Endothelial cell of umbilical vein (primary cell): ENCODE measurements around the gene TXNDC8. TPM values are rescaled to one million over a fixed set of nuclear protein-coding genes. Genes with fewer than 3 reads are reported as not detected.
A peak's percentile ranks its signal among the peaks of the same experiment; 100 is the strongest.

Experiments
- BruUV-seq: library from RNA; stranded (reverse); fragments of 400-500 nt; replicated peaks from 2 replicates; lab custom pipeline; 2021; lab: Mats Ljungman, UMichigan
- CTCF ChIA-PET: fragments of 300-600, 350-600 bp; sonication (Branson Sonifier 250); formaldehyde crosslinking; loops from one replicate; lab custom pipeline; 2021; ENCODE audit warnings: antibody characterized with exemption, inconsistent platforms; lab: Charles Lee
- POLR2A ChIA-PET: fragments of 300-600, 350-600 bp; sonication (Branson Sonifier 250); formaldehyde crosslinking; loops from one replicate; lab custom pipeline; 2021; ENCODE audit warnings: antibody characterized with exemption, inconsistent platforms; lab: Charles Lee
- DNase-seq: peaks from one replicate; pipeline ENCODE4 v3.0.0-alpha.2; 2011; ENCODE audit warnings: low read depth, low spot score
- FAIRE-seq: peaks from 2 replicates; lab custom pipeline; 2011; peaks lifted over from hg19 to GRCh38; lab: Jason Lieb, UNC
- H2AFZ ChIP-seq: 2 replicates; pipeline ENCODE4 v1.6.0; 2012; ENCODE audit warnings: low read depth, low read length, control low read depth, inconsistent platforms
- H3K27ac ChIP-seq: 2 replicates; pipeline ENCODE4 v1.5.1; 2011; ENCODE audit warnings: low read depth, mild to moderate bottlenecking, control low read depth, low read length, moderate library complexity; ENCODE audit not compliant: insufficient read depth
- H3K27me3 ChIP-seq, 2 experiments: 2 replicates each; pipeline versions ENCODE4 v1.6.0 to v1.6.1; 2011; ENCODE audit warnings: low read length in 2 of 2, mixed read lengths in 1 of 2; ENCODE audit not compliant: control insufficient read depth in 2 of 2, insufficient read depth in 2 of 2
- H3K36me3 ChIP-seq, 2 experiments: 2 replicates in 1 of 2; 3 replicates in 1 of 2; pipeline ENCODE4 v1.5.1; 2011; ENCODE audit warnings: low read length in 2 of 2, mild to moderate bottlenecking in 1 of 2, moderate library complexity in 1 of 2; ENCODE audit not compliant: control insufficient read depth in 2 of 2, insufficient read depth in 2 of 2; ENCODE audit errors: extremely low read depth in 1 of 2
- H3K4me1 ChIP-seq: 3 replicates; pipeline ENCODE4 v1.5.1; 2011; ENCODE audit warnings: mild to moderate bottlenecking, low read length; ENCODE audit not compliant: control insufficient read depth, insufficient read depth; ENCODE audit errors: extremely low read depth
- H3K4me2 ChIP-seq: 2 replicates; pipeline ENCODE4 v1.6.1; 2011; ENCODE audit warnings: low read length, control low read depth, mixed read lengths; ENCODE audit not compliant: insufficient read depth
- H3K4me3 ChIP-seq, 3 experiments: fragments of 200-600 bp in 1 of 3; sonication (generic), shearing (Covaris generic) in 1 of 3; replicated peaks in 1 of 3; 2 replicates each; pipeline ENCODE4 v1.5.1; 2011 to 2016; ENCODE audit warnings: control low read depth in 3 of 3, low read length in 3 of 3, mild to moderate bottlenecking in 2 of 3, inconsistent platforms in 1 of 3, low read depth in 1 of 3, moderate library complexity in 1 of 3; ENCODE audit not compliant: insufficient read depth in 1 of 3
- H3K79me2 ChIP-seq: 2 replicates; pipeline ENCODE4 v1.6.0; 2012; ENCODE audit warnings: low read length, inconsistent platforms; ENCODE audit not compliant: control insufficient read depth, insufficient read depth
- H3K9ac ChIP-seq: replicated peaks from 2 replicates; pipeline ENCODE3; 2011; ENCODE audit warnings: low read length, control low read depth; ENCODE audit not compliant: insufficient read depth; ENCODE audit errors: extremely low read depth
- H3K9me1 ChIP-seq: replicated peaks from 3 replicates; pipeline ENCODE4 v1.6.0; 2011; ENCODE audit warnings: mild to moderate bottlenecking, low read length; ENCODE audit not compliant: control insufficient read depth, insufficient read depth; ENCODE audit errors: extremely low read depth
- H3K9me3 ChIP-seq: replicated peaks from 2 replicates; pipeline ENCODE4 v1.5.1; 2012; ENCODE audit warnings: low read length, inconsistent platforms; ENCODE audit not compliant: control insufficient read depth, insufficient read depth
- H4K20me1 ChIP-seq: replicated peaks from 2 replicates; pipeline ENCODE3; 2011; ENCODE audit warnings: mild to moderate bottlenecking, low read length; ENCODE audit not compliant: control insufficient read depth, insufficient read depth; ENCODE audit errors: extremely low read depth
- EZH2 ChIP-seq: IDR thresholded peaks from 2 replicates; pipeline ENCODE4 v1.6.1; 2012; ENCODE audit warnings: borderline replicate concordance, low read depth, mild to moderate bottlenecking, moderate library complexity, low read length, inconsistent platforms; ENCODE audit not compliant: severe bottlenecking
- FOS ChIP-seq: IDR thresholded peaks from 2 replicates; pipeline ENCODE4 v1.6.1; 2011; ENCODE audit warnings: mild to moderate bottlenecking, low read length, moderate library complexity, borderline replicate concordance; ENCODE audit not compliant: insufficient read depth
- GATA2 ChIP-seq: IDR thresholded peaks from 2 replicates; pipeline ENCODE4 v1.7.0; 2011; ENCODE audit warnings: low read depth, mild to moderate bottlenecking, moderate library complexity, mixed read lengths, low read length; ENCODE audit not compliant: insufficient read length, insufficient read depth
- MYC ChIP-seq: IDR thresholded peaks from one replicate; pipeline ENCODE4 v1.6.1; 2011; ENCODE audit warnings: mild to moderate bottlenecking, low read depth, low read length
- POLR2A ChIP-seq: IDR thresholded peaks from 2 replicates; pipeline ENCODE4 v1.6.1; 2012; ENCODE audit warnings: low read depth, mild to moderate bottlenecking, control low read depth, low read length
- POLR2AphosphoS5 ChIP-seq: IDR thresholded peaks from 2 replicates; pipeline ENCODE4 v1.6.1; 2012; ENCODE audit warnings: low read depth, mild to moderate bottlenecking, control low read depth, low read length, moderate library complexity; ENCODE audit not compliant: insufficient read depth
- dilution Hi-C: fragments of 300-500 bp; cut with MboI; formaldehyde crosslinking; loops from one replicate; pipeline ENCODE4 v1.15.0; 2019; ENCODE audit warnings: low sequenced_read_pairs; ENCODE audit not compliant: extremely low pct_ligation_motif_present
- intact Hi-C: fragments of 100-400 bp; cut with micrococcal nuclease; formaldehyde crosslinking; loops from one replicate; pipeline ENCODE4 v1.10.0; 2022
- polyA plus RNA-seq, 4 experiments: library from polyadenylated mRNA; depleted of rRNA in 3 of 4; stranded (reverse) in 3 of 4; unstranded in 1 of 4; fragments of >200 nt; gene quantifications; 2 replicates each; pipeline versions ENCODE4 v1.2.1 to v1.2.3, GENCODE V29; 2011 to 2012; ENCODE audit warnings: missing spikeins in 1 of 4
- total RNA-seq: library from RNA; stranded (reverse); gene quantifications from 2 replicates; pipeline ENCODE4 v1.2.3, GENCODE V29; 2021
- TF ChIP-seq, protein P1 (sequence below): IDR thresholded peaks from 2 replicates; pipeline ENCODE4 v1.6.1; 2011; ENCODE audit not compliant: insufficient read depth, insufficient read length
- TF ChIP-seq, protein P2 (sequence below), 2 donors: IDR thresholded peaks; 1 replicate in 1 of 2; 2 replicates in 1 of 2; pipeline ENCODE4 v1.5.1; 2011; ENCODE audit warnings: low read length in 2 of 2, mild to moderate bottlenecking in 2 of 2, moderate library complexity in 2 of 2, control low read depth in 1 of 2, inconsistent platforms in 1 of 2, low read depth in 1 of 2; ENCODE audit not compliant: insufficient read depth in 1 of 2; ENCODE audit errors: extremely low read depth in 1 of 2

TXNDC8 gene
- total and polyA plus RNA-seq, 2 donors (not counting 3 experiments of a cell fraction or from before 2014, with no cell fraction given), result not detected

DNA sequence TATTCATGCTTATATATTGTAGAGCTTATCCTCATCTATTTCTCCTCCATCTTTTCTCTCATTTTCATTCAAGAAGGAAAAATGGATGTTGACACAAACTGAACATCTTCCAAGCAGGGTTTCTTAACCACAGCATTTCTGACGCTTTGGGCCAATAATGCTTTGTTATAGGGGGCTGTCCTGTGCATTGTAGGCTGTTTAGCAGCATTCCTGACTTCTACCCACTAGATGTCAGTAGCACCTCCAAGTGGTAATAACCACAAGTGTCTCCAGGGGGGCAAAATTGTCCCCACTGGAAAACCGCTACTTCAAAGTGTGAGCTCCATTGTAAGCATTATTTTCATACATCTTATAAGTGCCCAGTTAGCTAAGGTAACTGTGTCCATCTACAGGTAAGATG is 2.6 kb upstream of the TXNDC8 start:
- intact Hi-C loops, result no loop called here
- Histone ChIP-seq H3K27ac (no peak overlapping the region), H3K79me2 (no peaks in the 10 kb centered on the region), H3K27me3 (no peaks in the 10 kb centered on the region), H4K20me1 (no peaks in the 10 kb centered on the region), H3K4me3 (no peak overlapping the region), H3K9me3 (no peaks in the 10 kb centered on the region), H3K9ac (no peak overlapping the region), H3K4me1 (no peaks in the 10 kb centered on the region), H3K36me3 (no peaks in the 10 kb centered on the region), H3K9me1 (no peaks in the 10 kb centered on the region), H3K4me2 (no peak overlapping the region), H2AFZ (no peak overlapping the region)
- TF ChIP-seq, protein P1, sequence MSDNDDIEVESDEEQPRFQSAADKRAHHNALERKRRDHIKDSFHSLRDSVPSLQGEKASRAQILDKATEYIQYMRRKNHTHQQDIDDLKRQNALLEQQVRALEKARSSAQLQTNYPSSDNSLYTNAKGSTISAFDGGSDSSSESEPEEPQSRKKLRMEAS, result no peak
- TF ChIP-seq GATA2, result no peak
- TF ChIP-seq FOS, result no peak
- TF ChIP-seq, protein P2, sequence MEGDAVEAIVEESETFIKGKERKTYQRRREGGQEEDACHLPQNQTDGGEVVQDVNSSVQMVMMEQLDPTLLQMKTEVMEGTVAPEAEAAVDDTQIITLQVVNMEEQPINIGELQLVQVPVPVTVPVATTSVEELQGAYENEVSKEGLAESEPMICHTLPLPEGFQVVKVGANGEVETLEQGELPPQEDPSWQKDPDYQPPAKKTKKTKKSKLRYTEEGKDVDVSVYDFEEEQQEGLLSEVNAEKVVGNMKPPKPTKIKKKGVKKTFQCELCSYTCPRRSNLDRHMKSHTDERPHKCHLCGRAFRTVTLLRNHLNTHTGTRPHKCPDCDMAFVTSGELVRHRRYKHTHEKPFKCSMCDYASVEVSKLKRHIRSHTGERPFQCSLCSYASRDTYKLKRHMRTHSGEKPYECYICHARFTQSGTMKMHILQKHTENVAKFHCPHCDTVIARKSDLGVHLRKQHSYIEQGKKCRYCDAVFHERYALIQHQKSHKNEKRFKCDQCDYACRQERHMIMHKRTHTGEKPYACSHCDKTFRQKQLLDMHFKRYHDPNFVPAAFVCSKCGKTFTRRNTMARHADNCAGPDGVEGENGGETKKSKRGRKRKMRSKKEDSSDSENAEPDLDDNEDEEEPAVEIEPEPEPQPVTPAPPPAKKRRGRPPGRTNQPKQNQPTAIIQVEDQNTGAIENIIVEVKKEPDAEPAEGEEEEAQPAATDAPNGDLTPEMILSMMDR (IDR thresholded peaks at IDR 0.05; ENCODE audit: extremely low read depth in 1 of 2, insufficient read depth in 1 of 2, low read depth in 1 of 2, low read length in 2 of 2), result peak in 1 of 2 donors; percentile 1
- no peak for TF ChIP-seq POLR2A
- TF ChIP-seq MYC, result no peak
- no peak for TF ChIP-seq EZH2
- no peak for TF ChIP-seq POLR2AphosphoS5
- ChIA-PET POLR2A (no interaction called here), CTCF (interaction anchor here (1.1 kb wide), 1 partner anchor 157 kb away, joined by 3 read pairs; no protein-coding TSS in a partner anchor)
- no TSS peak for BruUV-seq
- no peak for FAIRE-seq
- DNase-seq, result no peak
- dilution Hi-C loops, result no loop called here
